ENCODE results near the gene QPRT. TPM values are rescaled to one million over a fixed set of nuclear protein-coding genes. Genes with fewer than 3 reads are reported as not detected.

QPRT gene
- total RNA-seq, 1 experiment from 2014 or later, result 0.52 TPM

DNA sequence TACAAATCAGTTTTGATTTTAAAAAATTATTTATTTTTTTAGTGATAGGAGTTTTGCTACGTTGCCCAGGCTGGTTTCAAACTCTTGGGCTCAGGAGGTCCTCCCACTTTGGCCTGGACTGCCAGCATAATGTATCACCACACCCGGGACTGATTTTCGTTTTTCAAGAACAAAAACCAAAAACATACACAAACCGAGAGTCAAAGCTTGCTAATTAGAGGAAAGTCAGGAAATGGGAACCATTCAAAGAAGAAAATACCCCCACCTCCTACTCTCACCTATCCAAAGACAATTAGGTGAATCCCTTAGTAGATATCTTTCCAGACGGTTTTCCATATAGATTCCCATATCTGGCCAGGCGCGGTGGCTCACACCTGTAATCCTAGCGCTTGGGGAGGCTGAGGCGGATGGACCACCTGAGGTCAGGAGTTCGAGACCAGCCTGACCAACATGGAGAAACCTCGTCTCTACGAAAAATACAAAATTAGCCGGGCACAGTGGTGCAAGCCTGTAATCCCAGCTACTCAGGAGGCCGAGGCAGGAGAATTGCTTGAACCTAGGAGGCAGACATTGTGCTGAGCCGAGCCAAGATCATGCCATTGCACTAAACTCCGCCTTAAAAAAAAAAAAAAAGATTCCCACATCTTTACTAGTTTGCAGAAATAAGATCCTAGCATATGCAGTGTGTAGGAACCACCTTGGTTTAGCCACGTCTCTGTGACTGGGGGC is 16.8 kb upstream of the QPRT start:
- Histone ChIP-seq H3K36me3 (ENCODE audit: control insufficient read depth in 1 of 2, insufficient read depth in 2 of 2, low read length in 2 of 2) (no peaks in the 10 kb centered on the region), H3K4me3 (replicated peaks in 1 of 2; ENCODE audit: low read depth in 1 of 2, low read length in 2 of 2) (no peak overlapping the region), H4K20me1 (ENCODE audit: insufficient read depth) (no peaks in the 10 kb centered on the region), H3K9me2 (ENCODE audit: insufficient read depth) (no peaks in the 10 kb centered on the region), H3K4me2 (ENCODE audit: low read length) (no peak overlapping the region), H3K79me2 (ENCODE audit: insufficient read depth, low read length) (no peaks in the 10 kb centered on the region), H3K27ac (ENCODE audit: low read depth, low read length) (no peak overlapping the region), H3K9ac (ENCODE audit: low read length) (no peak overlapping the region), H2AFZ (ENCODE audit: low read depth, low read length, poor library complexity, severe bottlenecking) (no peak overlapping the region), H3K4me1 (ENCODE audit: control insufficient read depth in 1 of 2, insufficient read depth in 2 of 2, low read length in 2 of 2) (no peaks in the 10 kb centered on the region), H3K9me3 (ENCODE audit: control insufficient read depth in 1 of 2, insufficient read depth in 1 of 2, low read depth in 1 of 2, low read length in 2 of 2) (no peaks in the 10 kb centered on the region), H3K27me3 (ENCODE audit: insufficient read depth, low read length) (no peaks in the 10 kb centered on the region)
- ATAC-seq, result no peak
- no TSS peak for BruUV-seq (replicated peaks)
- no peak for DNase-seq (ENCODE audit: low read depth, low spot score)
- intact Hi-C loops (cut with micrococcal nuclease), result no loop called here
- CTCF ChIA-PET, result interaction anchor here (0.9 kb wide), 1 partner anchor 38 kb away, joined by 3 read pairs; no protein-coding TSS in a partner anchor
- TF ChIP-seq SIN3A (IDR thresholded peaks at IDR 0.05; ENCODE audit: low read depth) (no peak), ELF1 (IDR thresholded peaks at IDR 0.05; ENCODE audit: borderline replicate concordance, low read depth) (no peak), POLR2AphosphoS5 (IDR thresholded peaks at IDR 0.05; ENCODE audit: low read depth, low read length) (no peak), EZH2phosphoT487 (IDR thresholded peaks at IDR 0.05; ENCODE audit: borderline replicate concordance) (no peak), JUND (IDR thresholded peaks at IDR 0.05) (no peak), TCF7L2 (IDR thresholded peaks at IDR 0.05; ENCODE audit: borderline replicate concordance, extremely low read depth, insufficient read depth, insufficient read length) (no peak), EGR1 (IDR thresholded peaks at IDR 0.05; ENCODE audit: low read depth) (no peak), ZFX (IDR thresholded peaks at IDR 0.05) (no peak), FOSL1 (IDR thresholded peaks at IDR 0.05; ENCODE audit: low read depth) (no peak), YY1 (IDR thresholded peaks at IDR 0.05; ENCODE audit: extremely low read depth, insufficient replicate concordance, low read depth, low read length) (no peak), RAD21 (IDR thresholded peaks at IDR 0.05; ENCODE audit: low read depth) (no peak), SP1 (IDR thresholded peaks at IDR 0.05; ENCODE audit: low read depth) (no peak), EZH2 (IDR thresholded peaks at IDR 0.05) (no peak), POLR2A (IDR thresholded peaks at IDR 0.05; ENCODE audit: borderline replicate concordance, extremely low read depth, insufficient read depth, insufficient read length) (no peak)
- TF ChIP-seq, protein P1, sequence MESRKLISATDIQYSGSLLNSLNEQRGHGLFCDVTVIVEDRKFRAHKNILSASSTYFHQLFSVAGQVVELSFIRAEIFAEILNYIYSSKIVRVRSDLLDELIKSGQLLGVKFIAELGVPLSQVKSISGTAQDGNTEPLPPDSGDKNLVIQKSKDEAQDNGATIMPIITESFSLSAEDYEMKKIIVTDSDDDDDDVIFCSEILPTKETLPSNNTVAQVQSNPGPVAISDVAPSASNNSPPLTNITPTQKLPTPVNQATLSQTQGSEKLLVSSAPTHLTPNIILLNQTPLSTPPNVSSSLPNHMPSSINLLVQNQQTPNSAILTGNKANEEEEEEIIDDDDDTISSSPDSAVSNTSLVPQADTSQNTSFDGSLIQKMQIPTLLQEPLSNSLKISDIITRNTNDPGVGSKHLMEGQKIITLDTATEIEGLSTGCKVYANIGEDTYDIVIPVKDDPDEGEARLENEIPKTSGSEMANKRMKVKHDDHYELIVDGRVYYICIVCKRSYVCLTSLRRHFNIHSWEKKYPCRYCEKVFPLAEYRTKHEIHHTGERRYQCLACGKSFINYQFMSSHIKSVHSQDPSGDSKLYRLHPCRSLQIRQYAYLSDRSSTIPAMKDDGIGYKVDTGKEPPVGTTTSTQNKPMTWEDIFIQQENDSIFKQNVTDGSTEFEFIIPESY (IDR thresholded peaks at IDR 0.05; ENCODE audit: extremely low read depth, insufficient replicate concordance, low read length), result no peak
- TF ChIP-seq, protein P2, sequence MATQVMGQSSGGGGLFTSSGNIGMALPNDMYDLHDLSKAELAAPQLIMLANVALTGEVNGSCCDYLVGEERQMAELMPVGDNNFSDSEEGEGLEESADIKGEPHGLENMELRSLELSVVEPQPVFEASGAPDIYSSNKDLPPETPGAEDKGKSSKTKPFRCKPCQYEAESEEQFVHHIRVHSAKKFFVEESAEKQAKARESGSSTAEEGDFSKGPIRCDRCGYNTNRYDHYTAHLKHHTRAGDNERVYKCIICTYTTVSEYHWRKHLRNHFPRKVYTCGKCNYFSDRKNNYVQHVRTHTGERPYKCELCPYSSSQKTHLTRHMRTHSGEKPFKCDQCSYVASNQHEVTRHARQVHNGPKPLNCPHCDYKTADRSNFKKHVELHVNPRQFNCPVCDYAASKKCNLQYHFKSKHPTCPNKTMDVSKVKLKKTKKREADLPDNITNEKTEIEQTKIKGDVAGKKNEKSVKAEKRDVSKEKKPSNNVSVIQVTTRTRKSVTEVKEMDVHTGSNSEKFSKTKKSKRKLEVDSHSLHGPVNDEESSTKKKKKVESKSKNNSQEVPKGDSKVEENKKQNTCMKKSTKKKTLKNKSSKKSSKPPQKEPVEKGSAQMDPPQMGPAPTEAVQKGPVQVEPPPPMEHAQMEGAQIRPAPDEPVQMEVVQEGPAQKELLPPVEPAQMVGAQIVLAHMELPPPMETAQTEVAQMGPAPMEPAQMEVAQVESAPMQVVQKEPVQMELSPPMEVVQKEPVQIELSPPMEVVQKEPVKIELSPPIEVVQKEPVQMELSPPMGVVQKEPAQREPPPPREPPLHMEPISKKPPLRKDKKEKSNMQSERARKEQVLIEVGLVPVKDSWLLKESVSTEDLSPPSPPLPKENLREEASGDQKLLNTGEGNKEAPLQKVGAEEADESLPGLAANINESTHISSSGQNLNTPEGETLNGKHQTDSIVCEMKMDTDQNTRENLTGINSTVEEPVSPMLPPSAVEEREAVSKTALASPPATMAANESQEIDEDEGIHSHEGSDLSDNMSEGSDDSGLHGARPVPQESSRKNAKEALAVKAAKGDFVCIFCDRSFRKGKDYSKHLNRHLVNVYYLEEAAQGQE (IDR thresholded peaks at IDR 0.05; ENCODE audit: low read depth), result no peak
- TF ChIP-seq, protein P3, sequence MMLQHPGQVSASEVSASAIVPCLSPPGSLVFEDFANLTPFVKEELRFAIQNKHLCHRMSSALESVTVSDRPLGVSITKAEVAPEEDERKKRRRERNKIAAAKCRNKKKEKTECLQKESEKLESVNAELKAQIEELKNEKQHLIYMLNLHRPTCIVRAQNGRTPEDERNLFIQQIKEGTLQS (IDR thresholded peaks at IDR 0.05), result no peak
- POLR2A ChIA-PET, result interaction anchor here (0.5 kb wide), 1 partner anchor 67 kb away, joined by 6 read pairs; no protein-coding TSS in a partner anchor
- RAD21 ChIA-PET (ENCODE audit: low non-redundant PET in 1 of 2, low total read pairs in 2 of 2, uncharacterized antibody in 2 of 2, unreplicated experiment in 2 of 2), result no interaction called here

Data from HCT116 (cell line).